GM21390 (cell line): Measurements from ENCODE around the gene PFDN4.
A peak's percentile ranks its signal among the peaks of the same experiment; 100 is the strongest.

Source experiments
- ATAC-seq: cut with Tn5 transposase; IDR thresholded peaks from one replicate; pipeline ENCODE4 v1.9.1; 2021; ENCODE audit not compliant: unreplicated experiment

PFDN4 gene

GRCh38 chr20:54207743-54208547 is at the start of gene PFDN4:
Gene PFDN4 (plus strand): TSS chr20:54208087. CDS start chr20:54208101, 14 bp downstream.
- peak; percentile 95 for ATAC-seq

- no peak for ATAC-seq
These were observed 49.7 kb upstream of the PFDN4 start for GRCh38 chr20:54158226-54158625.

- ATAC-seq: no peak
These were observed 49.0 kb upstream of the PFDN4 start for GRCh38 chr20:54158856-54159418.

GRCh38 chr20:54160065-54161007 is 47.6 kb upstream of the PFDN4 start:
- ATAC-seq: no peak

- ATAC-seq: no peak
These were observed 46.7 kb upstream of the PFDN4 start for GRCh38 chr20:54161008-54161820.

- ATAC-seq: no peak
These were observed 46.1 kb upstream of the PFDN4 start for GRCh38 chr20:54161821-54162149.

- ATAC-seq: no peak
These were observed 45.4 kb upstream of the PFDN4 start for GRCh38 chr20:54162378-54163009.

GRCh38 chr20:54163402-54163801 is 44.5 kb upstream of the PFDN4 start:
- ATAC-seq: no peak

- ATAC-seq: no peak
These were observed 42.9 kb upstream of the PFDN4 start for GRCh38 chr20:54165014-54165413.

- ATAC-seq: no peak
These were observed 42.1 kb upstream of the PFDN4 start for GRCh38 chr20:54165803-54166202.

- ATAC-seq: no peak
These were observed 40.8 kb upstream of the PFDN4 start for GRCh38 chr20:54166987-54167662.

GRCh38 chr20:54167909-54168872 is 39.7 kb upstream of the PFDN4 start:
- ATAC-seq: no peak

- ATAC-seq: no peak
These were observed 38.7 kb upstream of the PFDN4 start for GRCh38 chr20:54168961-54169862.

GRCh38 chr20:54170026-54170471 is 37.8 kb upstream of the PFDN4 start:
- no peak for ATAC-seq

- ATAC-seq: no peak
These were observed 36.9 kb upstream of the PFDN4 start for GRCh38 chr20:54170963-54171362.

GRCh38 chr20:54172532-54172855 is 35.4 kb upstream of the PFDN4 start:
- ATAC-seq: no peak

- no peak for ATAC-seq
These were observed 34.8 kb upstream of the PFDN4 start for GRCh38 chr20:54172856-54173652.
